Measurements from ENCODE around the gene CHST11. TPM values are rescaled to one million over a fixed set of nuclear protein-coding genes. Genes with fewer than 3 reads are reported as not detected.

Gene CHST11
- total and polyA plus RNA-seq, 4 donors, result 0.57 to 11.1 (median 3.7) TPM

- Histone ChIP-seq H3K36me3 (ENCODE audit: control insufficient read depth in 4 of 4, insufficient read depth in 3 of 4, low read depth in 1 of 4, low read length in 3 of 4) (no peaks in the 10 kb centered on the region), H3K4me1 (ENCODE audit: control insufficient read depth in 4 of 4, insufficient read depth in 4 of 4, low read length in 3 of 4) (no peaks in the 10 kb centered on the region), H3K9me3 (ENCODE audit: control insufficient read depth in 4 of 4, low read length in 3 of 4) (no peaks in the 10 kb centered on the region), H3K27me3 (ENCODE audit: control insufficient read depth in 4 of 4, insufficient read depth in 4 of 4, low read length in 3 of 4) (no peaks in the 10 kb centered on the region), H3K4me3 (ENCODE audit: low read depth in 1 of 3, low read length in 3 of 3) (no peak overlapping the region), H3K9ac (ENCODE audit: low read depth in 1 of 2, low read length in 2 of 2) (no peak overlapping the region), H3K27ac (ENCODE audit: low read depth in 1 of 2, low read length in 2 of 2) (no peak overlapping the region)
- no peak for DNase-seq (ENCODE audit: low spot score)
- 84% methylated on average over 7 of the region's 7 CpGs for WGBS
- TF ChIP-seq YY1 (IDR thresholded peaks at IDR 0.05) (no peak), ZBTB33 (IDR thresholded peaks at IDR 0.05) (no peak), FOXA2 (IDR thresholded peaks at IDR 0.05) (no peak), GABPA (IDR thresholded peaks at IDR 0.05 in 1 of 2, conservative IDR thresholded peaks at IDR 0.05 in 1 of 2) (no peak), RXRA (IDR thresholded peaks at IDR 0.05) (no peak), TAF1 (conservative IDR thresholded peaks at IDR 0.05) (no peak), HNF4G (IDR thresholded peaks at IDR 0.05) (no peak), RAD21 (IDR thresholded peaks at IDR 0.05) (no peak), CTCF (IDR thresholded peaks at IDR 0.05; ENCODE audit: low read depth, low read length, missing input control) (no peak), MAX (IDR thresholded peaks at IDR 0.05) (no peak), HNF4A (conservative IDR thresholded peaks at IDR 0.05) (no peak), NR2F2 (IDR thresholded peaks at IDR 0.05) (no peak), REST (IDR thresholded peaks at IDR 0.05) (no peak), FOXA1 (IDR thresholded peaks at IDR 0.05) (no peak), EGR1 (IDR thresholded peaks at IDR 0.05; ENCODE audit: low read depth in 2 of 2) (no peak), ATF3 (IDR thresholded peaks at IDR 0.05) (no peak), JUND (IDR thresholded peaks at IDR 0.05) (no peak)
Measured at GRCh38 chr12:104652910-104653309, 196.2 kb downstream of the CHST11 start.

All from liver (tissue), 9 donors.